Rectal smooth muscle tissue (tissue), 1 donor: ENCODE data around the gene ERVK3-1.
A peak's percentile ranks its signal among the peaks of the same experiment; 100 is the strongest.

ENCODE experiments used
- H3K27ac ChIP-seq: one replicate; pipeline ENCODE4 v1.7.0; 2013; ENCODE audit warnings: low read depth, low read length, inconsistent platforms
- H3K27me3 ChIP-seq: one replicate; pipeline ENCODE4 v1.7.0; 2013; ENCODE audit warnings: low read length; ENCODE audit not compliant: control insufficient read depth, insufficient read depth
- H3K36me3 ChIP-seq: one replicate; pipeline ENCODE4 v1.7.0; 2013; ENCODE audit warnings: low read length; ENCODE audit not compliant: control insufficient read depth, insufficient read depth
- H3K4me1 ChIP-seq: one replicate; pipeline ENCODE4 v1.7.0; 2013; ENCODE audit warnings: low read length; ENCODE audit not compliant: control insufficient read depth, insufficient read depth
- H3K4me3 ChIP-seq: one replicate; pipeline ENCODE4 v1.7.0; 2013; ENCODE audit warnings: low read length
- H3K9ac ChIP-seq: one replicate; pipeline ENCODE4 v1.7.0; 2013; ENCODE audit warnings: low read length

ERVK3-1 gene

GRCh38 chr19:58361900-58362271, 56.7 kb downstream of the ERVK3-1 start:
- Histone ChIP-seq H3K9ac (peak overlapping the region; percentile 94), H3K27me3 (peaks cover 2% of the 10 kb centered on the region), H3K4me1 (peaks cover 3% of the 10 kb centered on the region), H3K27ac (peak overlapping the region; percentile 98), H3K4me3 (peak overlapping the region; percentile 94), H3K36me3 (no peaks in the 10 kb centered on the region)

GRCh38 chr19:58362272-58362994, 57.3 kb downstream of the ERVK3-1 start, which contains the start of gene ZNF497:
Gene ZNF497 (minus strand): TSS chr19:58362751. CDS start chr19:58357635, 5,116 bp downstream.
- H3K27ac ChIP-seq: peak within 1 kb of the TSS; percentile 98
- peaks cover 3% of the 10 kb centered on the region for H3K27me3 ChIP-seq
- peak within 1 kb of the TSS; percentile 94 for H3K4me3 ChIP-seq
- no peaks in the 10 kb centered on the region for H3K36me3 ChIP-seq
- peaks cover 3% of the 10 kb centered on the region for H3K4me1 ChIP-seq
- H3K9ac ChIP-seq: peak within 1 kb of the TSS; percentile 94

GRCh38 chr19:58364146-58364545, 59.0 kb downstream of the ERVK3-1 start:
- peaks cover 3% of the 10 kb centered on the region for H3K4me1 ChIP-seq
- H3K9ac ChIP-seq: no peak overlapping the region
- H3K4me3 ChIP-seq: no peak overlapping the region

More at GRCh38 chr19:58364146-58364545, 59.0 kb downstream of the ERVK3-1 start:
- Histone ChIP-seq H3K27me3 (peaks cover 3% of the 10 kb centered on the region), H3K36me3 (no peaks in the 10 kb centered on the region), H3K27ac (no peak overlapping the region)
